CD4-positive, alpha-beta T cell treated with Interleukin-10 for 1 hour (primary cell): ENCODE results near the gene ZNF362.

Source experiments
- DNase-seq: peaks from one replicate; pipeline ENCODE4 v3.0.0-alpha.2; 2020

The ZNF362 gene

GRCh38 chr1:33349778-33350610 lies 93.7 kb downstream of the ZNF362 start:
- peak; percentile 86 for DNase-seq
